Ishikawa (cell line): ENCODE data around the gene MAB21L2.

Experiments used
- CEBPB ChIP-seq: IDR thresholded peaks from 2 replicates; pipeline ENCODE4 v1.6.1; 2012
- CREB1 ChIP-seq: IDR thresholded peaks from 2 replicates; pipeline ENCODE4 v1.6.1; 2012; ENCODE audit warnings: low read depth
- EGR1 ChIP-seq: IDR thresholded peaks from 2 replicates; pipeline ENCODE4 v1.6.1; 2012
- EP300 ChIP-seq: IDR thresholded peaks from 2 replicates; pipeline ENCODE4 v1.6.1; 2012; ENCODE audit warnings: borderline replicate concordance
- FOXM1 ChIP-seq: IDR thresholded peaks from 2 replicates; pipeline ENCODE4 v1.6.1; 2012; ENCODE audit warnings: low read depth, borderline replicate concordance
- MAX ChIP-seq: IDR thresholded peaks from 2 replicates; pipeline ENCODE4 v1.6.1; 2012
- NFIC ChIP-seq: IDR thresholded peaks from 2 replicates; pipeline ENCODE4 v1.6.1; 2012
- RAD21 ChIP-seq: IDR thresholded peaks from 2 replicates; pipeline ENCODE4 v1.6.1; 2012; ENCODE audit warnings: low read depth
- REST ChIP-seq: IDR thresholded peaks from 2 replicates; pipeline ENCODE4 v1.6.1; 2012; ENCODE audit warnings: low read depth, mild to moderate bottlenecking
- TAF1 ChIP-seq: IDR thresholded peaks from 2 replicates; pipeline ENCODE4 v1.6.1; 2012; ENCODE audit warnings: low read depth, mild to moderate bottlenecking
- TCF12 ChIP-seq: IDR thresholded peaks from 2 replicates; pipeline ENCODE4 v1.6.1; 2012; ENCODE audit warnings: low read depth
- TEAD4 ChIP-seq: IDR thresholded peaks from 2 replicates; pipeline ENCODE4 v1.6.1; 2012
- USF1 ChIP-seq: IDR thresholded peaks from 2 replicates; pipeline ENCODE4 v1.6.1; 2012
- YY1 ChIP-seq: IDR thresholded peaks from 2 replicates; pipeline ENCODE4 v1.6.1; 2012; ENCODE audit warnings: low read depth
- ZBTB7A ChIP-seq: IDR thresholded peaks from 2 replicates; pipeline ENCODE4 v1.6.1; 2012; ENCODE audit warnings: low read depth

Gene MAB21L2

GRCh38 chr4:150628073-150628472, 46.1 kb downstream of the MAB21L2 start:
- TF ChIP-seq REST (no peak), RAD21 (no peak), USF1 (no peak), TCF12 (no peak), MAX (no peak), CEBPB (no peak), EGR1 (no peak), CREB1 (no peak), TEAD4 (no peak), ZBTB7A (no peak), YY1 (no peak), NFIC (no peak), FOXM1 (no peak), EP300 (no peak), TAF1 (no peak)

- no peak for TF ChIP-seq TCF12
- no peak for TF ChIP-seq RAD21
- TF ChIP-seq FOXM1: no peak
- TF ChIP-seq CEBPB: no peak
- no peak for TF ChIP-seq USF1
- no peak for TF ChIP-seq CREB1
- TF ChIP-seq EP300: no peak
- TF ChIP-seq YY1: no peak
- no peak for TF ChIP-seq ZBTB7A
- no peak for TF ChIP-seq NFIC
- no peak for TF ChIP-seq EGR1
- no peak for TF ChIP-seq TAF1
- TF ChIP-seq MAX: no peak
These were observed 50.7 kb downstream of the MAB21L2 start for GRCh38 chr4:150632639-150633038.
